ENCODE measurements around the gene RHOT2.

RHOT2 gene

DNA sequence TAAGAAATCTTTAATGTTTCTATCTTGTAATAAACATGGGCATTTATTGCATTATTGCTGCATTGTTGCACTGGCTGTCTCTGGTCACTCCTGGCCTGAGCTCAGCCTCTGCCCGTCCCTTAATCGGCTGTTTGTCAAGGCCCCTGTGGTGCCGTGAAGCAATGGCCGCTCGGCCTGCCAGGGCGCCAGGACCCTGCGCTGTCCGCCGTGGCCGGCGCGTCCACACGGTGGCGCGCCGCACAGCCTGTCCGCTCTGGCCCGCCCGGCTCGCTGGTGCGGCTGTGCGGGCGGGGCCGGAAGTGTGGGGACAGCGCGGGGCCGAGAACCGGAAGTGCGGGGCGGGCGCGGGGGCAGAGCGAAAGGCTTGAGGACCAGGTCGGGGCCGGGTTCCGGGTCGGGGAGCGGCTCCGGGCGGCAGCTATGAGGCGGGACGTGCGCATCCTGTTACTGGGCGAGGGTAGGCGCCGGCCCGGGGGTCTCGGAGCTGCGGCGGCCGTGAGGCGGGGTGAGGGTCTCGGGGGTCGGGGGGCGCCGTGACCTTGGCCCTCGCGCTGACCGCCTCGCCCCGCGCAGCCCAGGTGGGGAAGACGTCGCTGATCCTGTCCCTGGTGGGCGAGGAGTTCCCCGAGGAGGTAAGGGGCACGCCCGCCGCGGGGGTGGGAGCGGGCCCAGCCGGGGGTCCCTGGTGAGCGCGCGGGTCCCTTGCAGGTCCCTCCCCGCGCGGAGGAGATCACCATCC, at the start of gene RHOT2:
TSS of gene RHOT2 (plus strand) at position 353 of the 739 bp plus-strand sequence. CDS start at position 421, 68 bp downstream.
- DNase-seq (ENCODE audit: low spot score): peak; percentile 93

DNA sequence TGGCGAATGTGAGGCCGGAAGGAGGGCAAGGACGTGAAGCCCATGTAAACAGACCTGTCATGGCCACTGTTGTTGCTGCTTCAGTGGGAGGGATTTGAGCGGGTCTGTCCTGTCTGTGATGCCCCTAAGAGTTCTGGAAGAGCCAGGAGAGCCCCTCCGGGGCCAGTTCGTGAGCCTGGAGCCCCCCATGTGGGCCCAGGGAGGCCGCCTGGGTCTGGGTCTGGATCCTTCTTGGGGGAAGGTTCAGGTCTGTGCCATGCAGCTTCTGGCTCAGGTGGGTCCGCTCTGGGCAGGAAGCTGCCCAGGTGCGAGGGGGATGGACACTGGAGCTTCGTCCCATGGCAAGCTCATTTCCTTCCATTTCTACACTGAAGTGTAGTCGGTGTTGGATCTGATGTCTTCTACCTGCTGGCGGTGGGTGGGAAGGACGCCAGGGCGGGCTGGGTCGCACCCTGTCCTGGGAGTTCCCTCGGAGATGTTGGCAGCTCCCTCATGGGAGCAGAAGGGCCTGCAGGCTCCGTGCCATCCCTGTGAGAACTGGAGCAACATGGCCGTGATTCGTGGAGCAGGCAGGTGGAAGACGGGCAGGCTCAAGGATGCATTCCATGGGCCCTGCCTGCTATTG, 48.3 kb upstream of the RHOT2 start:
- no peak for DNase-seq (ENCODE audit: low spot score)

DNA sequence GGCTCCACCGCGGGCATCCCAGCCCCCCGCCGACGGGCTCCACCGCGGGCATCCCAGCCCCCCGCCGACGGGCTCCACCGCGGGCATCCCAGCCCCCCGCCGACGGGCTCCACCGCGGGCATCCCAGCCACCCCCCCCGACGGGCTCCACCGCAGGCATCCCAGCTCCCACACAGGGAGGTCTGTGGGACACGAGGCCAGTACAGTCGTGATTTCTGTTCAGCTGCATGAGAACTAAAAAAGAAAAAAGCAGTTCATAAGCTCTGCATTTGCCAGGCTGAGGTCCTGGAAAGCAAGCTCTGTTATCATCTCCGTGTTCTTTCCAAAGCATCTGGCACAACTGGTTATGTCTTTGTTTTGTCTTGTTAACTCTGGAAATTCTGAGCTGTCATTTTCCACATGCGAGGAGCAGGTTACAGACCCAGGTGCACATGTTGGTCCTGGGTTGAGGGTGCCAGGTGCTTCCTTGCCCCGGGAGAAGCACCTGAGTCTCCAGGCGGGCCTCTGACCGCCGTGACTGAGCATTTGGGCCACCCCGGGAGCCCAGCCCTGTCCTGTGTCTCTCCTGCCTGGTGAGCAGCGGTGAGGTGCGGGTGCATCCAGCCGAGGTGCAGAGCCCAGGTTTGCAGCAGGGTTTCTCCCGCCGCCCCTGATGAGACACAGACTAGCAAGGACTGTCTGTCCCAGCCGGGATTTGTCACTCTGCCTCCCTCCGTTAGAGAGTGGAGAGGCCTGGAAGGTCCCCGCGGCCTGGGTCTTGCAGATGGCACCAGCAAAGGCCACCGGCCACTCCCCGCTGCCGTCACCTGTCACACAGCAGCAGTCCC, 47.0 kb upstream of the RHOT2 start:
- no peak for DNase-seq (ENCODE audit: low spot score)

DNA sequence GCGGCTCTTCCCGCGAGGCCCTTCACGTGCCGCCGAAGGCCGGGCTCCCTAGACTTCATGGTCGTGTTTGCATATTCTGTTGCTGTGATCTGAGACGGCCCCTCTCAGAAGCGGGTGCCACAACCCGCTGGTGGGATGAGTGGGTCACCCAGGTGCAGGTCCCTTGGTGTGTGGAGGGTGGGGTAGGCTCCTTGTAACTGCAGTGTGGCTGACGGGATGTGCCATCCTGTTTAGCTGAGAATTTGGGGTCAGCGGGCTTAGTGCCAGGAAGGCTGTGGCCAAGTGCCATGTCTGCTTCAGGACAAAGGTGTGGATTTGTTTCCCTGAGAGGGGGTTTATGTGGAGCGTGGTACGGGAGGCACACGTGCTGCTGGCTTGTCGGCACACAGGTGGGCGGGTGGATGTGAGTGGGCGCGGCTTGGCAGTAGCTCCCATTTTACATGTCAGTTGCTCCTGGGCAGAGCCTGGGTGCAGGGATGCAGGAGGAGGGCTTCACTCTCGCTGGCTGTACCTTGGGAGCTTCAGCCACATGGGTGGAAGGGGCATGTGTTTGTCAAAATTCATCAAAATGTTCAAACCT, 46.3 kb upstream of the RHOT2 start:
- DNase-seq (ENCODE audit: low spot score): peak; percentile 43

DNA sequence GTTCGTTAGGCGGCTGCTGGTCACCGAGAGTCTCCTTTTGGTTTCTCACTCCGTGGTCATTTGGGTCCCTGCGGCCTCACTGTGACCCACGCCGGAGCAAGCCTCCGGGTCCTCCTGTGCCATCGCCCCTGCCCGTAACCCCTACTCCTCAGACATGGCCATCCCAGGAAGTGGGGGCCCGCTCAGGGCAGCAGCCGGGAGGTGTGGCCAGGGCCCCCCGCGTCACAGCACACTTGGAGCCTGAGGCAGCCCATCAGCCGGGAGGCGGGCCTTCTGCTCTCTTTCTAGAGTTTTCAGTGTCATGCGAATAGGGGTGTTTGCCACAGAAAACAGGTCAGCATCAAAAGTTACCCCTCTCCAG, 45.0 kb upstream of the RHOT2 start:
- DNase-seq (ENCODE audit: low spot score): no peak

DNA sequence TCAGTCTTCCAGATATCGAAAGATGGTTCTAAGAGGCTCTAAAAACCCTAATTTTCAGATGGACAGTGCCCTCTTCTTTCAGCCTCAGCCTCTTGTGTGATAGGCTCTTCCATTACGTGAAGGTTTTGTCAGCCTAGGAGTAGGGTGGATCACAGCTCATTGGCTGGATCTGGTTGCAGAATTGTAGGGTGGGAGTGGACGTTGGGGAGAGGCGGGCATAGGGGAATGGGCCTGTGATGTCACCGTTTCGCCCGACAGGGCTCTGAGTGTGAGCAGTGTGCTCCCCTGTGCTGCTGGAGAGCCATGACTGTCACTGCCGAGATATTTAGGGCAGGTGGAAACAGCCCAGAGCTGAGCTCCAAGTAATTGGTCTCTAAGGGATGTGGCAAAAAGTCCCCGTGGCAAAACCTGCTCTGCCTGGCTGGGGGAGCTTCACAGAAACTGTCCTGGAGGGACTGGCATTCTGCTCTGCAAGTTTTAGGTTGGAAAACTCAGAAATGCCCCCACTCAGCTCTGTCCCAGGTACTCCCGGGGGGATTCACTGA, 43.3 kb upstream of the RHOT2 start:
- DNase-seq (ENCODE audit: low spot score): no peak

DNA sequence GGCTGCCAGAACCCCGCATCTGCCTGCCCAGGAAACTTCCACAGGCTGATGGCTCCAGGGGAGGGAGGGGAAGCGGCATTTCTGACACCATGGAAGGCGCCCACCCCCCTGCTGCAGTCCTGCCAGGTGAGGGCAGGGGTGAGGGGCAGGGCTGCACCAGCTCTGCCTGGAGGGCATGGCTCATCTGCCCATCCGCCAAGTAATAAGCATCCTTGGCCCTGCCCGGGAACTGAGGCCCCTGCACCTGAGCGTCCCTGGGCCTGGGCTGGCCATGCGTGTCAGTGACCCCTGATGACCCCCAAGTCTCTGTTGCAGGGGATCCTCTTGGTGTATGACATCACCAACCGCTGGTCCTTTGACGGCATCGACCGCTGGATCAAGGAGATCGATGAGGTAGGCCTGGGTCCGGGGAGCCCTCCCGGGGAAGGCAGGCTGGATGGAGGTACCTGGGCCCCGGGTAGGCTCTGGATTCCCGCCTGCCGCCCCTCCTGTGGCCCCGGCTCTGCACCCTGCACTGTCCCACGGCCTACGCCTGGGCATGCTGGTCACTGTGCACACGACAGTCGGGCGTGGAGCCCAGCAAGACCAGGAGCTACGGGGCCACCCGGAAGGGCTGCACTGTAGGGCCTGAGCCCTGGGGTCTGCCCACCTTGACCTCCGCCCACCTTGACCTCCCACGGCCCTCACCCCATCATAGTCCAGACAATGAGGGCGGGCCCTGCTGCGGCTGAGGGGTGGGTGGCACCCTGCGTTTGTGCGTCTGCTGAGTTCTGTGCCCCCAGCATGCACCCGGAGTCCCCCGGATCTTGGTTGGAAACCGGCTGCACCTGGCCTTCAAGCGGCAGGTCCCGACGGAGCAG, 42.6 kb upstream of the RHOT2 start:
- DNase-seq (ENCODE audit: low spot score): no peak

DNA sequence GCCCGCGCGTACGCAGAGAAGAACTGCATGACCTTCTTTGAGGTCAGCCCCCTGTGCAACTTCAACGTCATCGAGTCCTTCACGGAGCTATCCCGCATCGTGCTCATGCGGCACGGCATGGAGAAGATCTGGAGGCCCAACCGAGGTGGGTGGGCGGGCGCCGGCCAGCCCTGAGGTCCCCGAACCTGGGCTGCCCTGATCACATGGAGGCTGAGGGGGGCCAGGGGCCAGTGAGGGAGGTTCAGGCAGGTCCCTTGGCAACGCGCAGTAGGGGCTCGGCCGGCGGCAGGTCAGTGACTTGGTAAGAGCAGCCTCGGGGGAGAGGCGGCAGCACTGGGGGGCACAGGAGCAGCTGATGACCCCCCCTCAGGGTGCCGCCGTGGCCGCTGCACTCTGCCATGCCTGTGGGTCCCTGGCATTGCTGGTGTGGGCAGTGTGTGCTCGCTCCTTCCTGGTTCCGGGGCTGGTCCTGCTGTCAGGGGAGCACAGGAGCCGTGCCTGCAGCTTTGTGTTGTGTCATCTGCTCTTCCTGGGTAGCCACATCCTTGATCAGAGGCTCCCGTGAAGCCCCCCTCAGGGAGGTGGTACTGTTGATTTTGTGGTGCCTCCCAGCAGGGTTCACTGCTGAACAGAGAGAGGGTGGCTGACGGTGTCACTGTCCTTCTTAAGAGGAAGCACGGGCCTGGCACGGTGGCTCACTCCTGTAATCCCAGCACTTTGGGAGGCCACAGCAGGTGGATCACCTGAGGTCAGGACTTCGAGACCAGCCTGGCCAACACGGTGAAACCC, 41.8 kb upstream of the RHOT2 start:
- DNase-seq (ENCODE audit: low spot score): no peak

DNA sequence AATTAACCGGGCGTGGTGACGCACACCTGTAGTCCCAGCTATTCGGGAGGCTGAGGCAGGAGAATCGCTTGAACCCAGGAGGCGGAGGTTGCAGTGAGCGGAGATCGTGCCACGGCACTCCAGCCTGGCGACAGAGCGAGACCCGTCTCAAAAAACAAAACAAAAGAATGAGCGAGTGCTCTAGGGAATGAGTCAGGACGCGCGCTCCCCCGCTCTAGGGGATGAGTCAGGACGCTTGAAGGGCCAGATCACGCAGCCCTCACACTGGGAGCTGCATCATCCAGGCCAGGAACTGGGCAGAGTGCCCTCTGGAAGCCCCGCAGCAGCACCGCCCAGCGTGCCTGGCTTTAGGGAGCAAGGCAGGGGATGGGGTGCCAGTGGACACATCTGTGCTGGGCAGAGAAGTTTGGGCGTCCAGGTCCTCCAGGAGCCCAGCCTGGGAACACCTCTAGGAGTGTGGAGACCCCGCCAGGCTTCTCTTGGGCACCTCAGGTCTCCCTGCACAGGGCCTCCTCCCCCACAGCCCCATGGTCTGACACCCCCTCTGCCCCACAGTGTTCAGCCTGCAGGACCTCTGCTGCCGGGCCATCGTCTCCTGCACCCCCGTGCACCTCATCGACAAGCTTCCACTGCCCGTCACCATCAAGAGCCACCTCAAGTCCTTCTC, 41.0 kb upstream of the RHOT2 start:
- DNase-seq (ENCODE audit: low spot score): peak; percentile 70

DNA sequence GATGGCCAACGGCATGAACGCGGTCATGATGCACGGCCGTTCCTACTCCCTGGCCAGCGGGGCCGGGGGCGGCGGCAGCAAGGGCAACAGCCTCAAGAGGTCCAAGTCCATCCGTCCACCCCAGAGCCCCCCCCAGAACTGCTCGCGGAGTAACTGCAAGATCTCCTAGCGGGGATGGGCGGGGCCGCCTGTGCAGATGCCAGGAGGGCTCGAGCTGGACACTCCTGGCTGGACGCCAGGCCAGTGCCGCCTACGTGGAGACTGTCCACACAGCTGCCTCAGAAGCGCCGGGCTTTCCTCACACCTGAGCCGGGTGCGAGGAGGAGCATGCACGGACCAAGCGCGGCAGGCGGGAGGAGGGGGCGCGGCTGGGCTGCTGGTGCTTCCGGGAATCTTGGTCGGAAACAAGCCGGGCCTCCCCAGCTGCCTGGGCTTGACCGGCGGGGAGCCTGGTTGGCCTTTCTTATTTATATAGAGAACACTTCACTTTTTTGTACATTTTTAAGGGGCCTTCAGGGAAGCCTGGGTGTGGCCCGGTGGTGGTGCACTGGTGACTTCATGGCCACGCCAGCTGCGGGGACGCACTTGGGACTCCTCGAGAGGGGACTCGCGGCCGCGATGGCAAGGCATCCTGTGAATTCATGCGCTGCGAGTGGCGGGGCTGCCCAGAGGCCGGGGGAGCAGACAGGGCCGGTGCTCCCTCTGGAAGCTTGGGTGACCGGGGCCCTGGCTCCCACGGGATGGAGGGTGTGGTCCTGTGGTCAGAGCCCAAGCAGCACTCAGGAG, 40.3 kb upstream of the RHOT2 start:
- no peak for DNase-seq (ENCODE audit: low spot score)

DNA sequence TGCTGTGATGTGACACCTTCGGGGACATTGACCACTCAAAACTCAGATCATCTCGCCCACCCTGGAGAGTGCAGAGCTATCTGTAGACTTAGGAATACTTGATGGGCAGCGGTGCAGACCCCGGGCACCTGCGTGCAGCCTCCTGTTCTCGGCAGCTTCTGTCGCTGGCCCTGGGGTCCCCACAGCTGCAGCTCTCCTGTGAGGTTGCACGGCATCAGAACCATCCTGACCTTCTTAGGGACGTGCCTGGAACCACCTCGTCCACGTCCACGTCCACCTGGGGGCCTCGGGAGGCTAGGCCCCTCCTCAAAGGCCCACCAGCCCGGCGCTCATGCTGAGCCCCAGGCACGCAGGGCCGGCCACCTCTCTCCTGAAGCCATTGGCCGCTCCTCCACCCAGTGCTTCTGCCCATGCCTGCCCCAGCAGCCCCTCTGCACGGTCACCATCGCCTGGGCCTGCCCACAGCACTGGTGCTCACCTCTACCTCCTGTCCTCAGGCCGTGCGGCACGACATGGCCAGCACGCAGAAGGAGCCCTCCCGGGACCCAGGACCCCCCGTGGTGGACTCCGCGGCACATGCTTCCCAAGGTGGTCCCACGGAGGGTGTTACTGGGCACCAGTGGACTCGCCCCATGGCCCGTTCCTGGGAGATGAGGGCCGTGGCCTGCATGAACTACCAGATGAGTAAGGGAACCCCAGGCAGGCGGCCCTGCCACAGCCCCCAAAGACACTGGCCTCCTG, 39.4 kb upstream of the RHOT2 start:
- no peak for DNase-seq (ENCODE audit: low spot score)

DNA sequence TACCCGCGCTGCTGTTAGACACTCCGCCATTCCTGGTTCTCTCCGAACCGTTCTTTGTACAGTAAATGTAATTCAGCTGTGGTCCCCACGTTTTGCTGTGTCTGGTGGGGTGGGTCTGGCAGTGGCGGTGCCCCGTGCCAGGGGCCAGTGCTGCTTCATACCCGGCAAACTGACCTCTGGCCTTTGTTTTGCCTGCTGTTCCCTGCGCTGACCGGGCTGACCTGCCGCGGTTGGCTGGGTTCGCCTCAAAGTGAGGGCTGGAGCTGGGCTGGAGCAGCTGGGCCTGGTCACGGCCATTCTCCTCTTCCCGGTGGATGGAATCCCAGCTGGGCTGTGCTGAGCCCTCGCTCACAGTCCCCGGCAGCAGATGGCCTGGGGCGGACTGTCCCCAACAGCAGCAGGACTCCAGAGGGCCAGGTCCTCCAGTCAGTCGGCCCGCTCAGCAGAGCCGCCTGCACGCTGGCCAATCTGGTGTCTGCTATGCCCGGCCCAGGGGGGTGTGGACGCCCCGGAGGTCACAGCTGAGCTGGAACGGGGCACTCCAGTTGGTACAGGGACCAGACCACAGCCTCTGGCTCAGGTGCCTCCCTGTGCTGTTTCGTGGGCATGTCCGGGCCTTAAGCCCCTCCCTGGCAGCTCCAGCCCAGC, 38.6 kb upstream of the RHOT2 start:
- no peak for DNase-seq (ENCODE audit: low spot score)

DNA sequence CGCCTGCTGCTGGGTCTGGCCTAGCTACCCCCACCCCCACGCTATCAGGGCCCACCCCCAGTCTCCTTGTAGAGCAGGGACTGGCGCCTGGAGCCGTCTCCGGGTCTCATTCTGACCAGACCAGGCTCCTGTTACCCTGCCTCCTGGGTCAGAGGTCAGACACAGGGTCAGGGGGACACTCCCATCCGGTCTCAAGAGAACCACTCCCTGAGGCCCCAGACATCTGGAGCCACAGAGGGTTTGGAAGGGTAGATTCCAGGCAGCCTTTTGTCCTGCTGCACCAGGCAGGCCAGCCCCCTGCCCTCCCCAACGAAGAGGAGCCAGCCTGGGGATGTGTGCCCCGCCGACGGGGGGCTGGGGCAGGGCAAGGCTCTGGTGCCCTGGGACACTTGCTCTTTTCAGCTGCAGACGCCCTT, 38.1 kb upstream of the RHOT2 start:
- no peak for DNase-seq (ENCODE audit: low spot score)

DNA sequence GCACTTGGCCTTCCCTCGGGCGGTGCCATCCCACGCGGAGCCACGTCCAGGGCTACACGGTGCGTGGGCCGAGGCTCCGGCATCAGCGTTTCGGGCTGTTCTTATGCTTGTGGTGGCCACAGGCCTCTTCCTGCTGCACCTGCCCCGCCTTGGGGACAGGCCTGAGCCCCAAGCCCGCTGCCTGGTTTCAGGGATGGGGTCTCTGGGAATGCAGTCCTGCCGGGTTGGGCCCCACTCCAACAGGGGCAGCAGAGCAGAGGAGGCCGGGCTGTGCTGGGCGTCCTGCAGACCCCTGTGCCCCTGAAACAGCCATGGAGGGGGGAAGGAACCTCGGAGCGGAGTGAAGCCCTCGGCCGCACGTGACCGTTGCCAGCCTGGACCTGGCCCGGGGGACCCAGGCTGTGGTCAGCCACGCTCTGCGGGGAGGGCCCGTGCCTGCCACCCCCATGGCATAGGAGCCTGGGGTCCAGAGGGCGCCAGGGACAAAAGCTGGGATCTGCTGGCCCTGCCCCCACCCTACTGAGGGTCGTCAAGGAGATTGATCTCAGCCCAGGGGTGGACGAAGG, 37.6 kb upstream of the RHOT2 start:
- DNase-seq (ENCODE audit: low spot score): no peak

DNA sequence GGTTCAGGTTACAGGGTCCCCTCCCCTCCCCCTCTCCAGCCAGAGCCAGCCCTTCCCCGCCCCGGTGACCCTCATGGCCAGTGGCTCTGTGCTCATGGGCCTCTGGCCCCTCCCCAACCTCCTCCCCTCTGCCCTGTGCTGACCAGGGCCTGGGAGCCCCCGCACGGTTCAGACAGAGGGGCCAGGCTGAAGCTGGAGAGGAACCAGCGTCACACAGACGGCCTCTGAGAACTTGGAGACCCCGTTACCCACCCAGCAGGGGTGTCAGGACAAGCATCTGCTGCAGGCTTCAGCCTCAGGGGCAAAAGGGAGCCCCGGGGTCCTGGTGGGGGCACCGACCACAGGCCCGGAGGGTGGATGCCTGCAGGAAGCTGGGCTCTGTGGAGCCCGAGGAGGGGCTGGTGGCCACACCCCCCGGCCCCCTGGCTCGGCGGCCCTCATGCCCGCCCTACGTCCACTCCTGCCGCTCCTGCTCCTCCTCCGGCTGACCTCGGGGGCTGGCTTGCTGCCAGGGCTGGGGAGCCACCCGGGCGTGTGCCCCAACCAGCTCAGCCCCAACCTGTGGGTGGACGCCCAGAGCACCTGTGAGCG, 37.0 kb upstream of the RHOT2 start, which contains the start of gene WFIKKN1:
TSS of gene WFIKKN1 (plus strand) at position 171 of the 591 bp plus-strand sequence. CDS start at position 440, 269 bp downstream.
- DNase-seq (ENCODE audit: low spot score): no peak

DNA sequence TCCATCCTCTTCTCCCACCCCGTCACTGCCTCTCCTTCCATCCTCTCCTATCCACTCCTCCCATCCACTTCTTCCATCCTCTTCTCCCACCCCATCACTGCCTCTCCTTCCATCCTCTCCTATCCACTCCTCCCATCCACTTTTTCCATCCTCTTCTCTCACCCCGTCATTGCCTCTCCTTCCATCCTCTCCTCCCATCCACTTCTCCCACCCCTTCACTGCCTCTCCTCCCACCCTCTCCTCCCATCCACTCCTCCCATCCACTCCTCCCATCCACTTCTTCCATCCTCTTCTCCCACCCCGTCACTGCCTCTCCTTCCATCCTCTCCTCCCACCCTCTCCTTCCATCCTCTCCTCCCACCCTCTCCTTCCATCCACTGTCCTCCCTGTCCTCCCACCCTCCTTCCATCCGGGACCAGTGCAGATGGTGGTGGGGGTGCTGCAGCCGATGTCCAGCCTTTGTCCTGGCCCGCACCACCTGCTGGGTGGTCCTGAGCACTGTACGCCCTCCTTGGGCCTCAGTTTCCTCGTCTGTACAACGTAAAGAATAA, 36.0 kb upstream of the RHOT2 start:
- no peak for DNase-seq (ENCODE audit: low spot score)
